Testis (tissue), 2 donors: ENCODE results near the gene MAB21L3.

Source experiments
- CTCF ChIP-seq, 3 experiments: fragments of 450-650 bp in 2 of 3; fragments of 200-600 bp in 1 of 3; sonication (generic) in 1 of 3; IDR thresholded peaks; one replicate each; pipeline ENCODE4 v1.5.1; 2016 to 2019; ENCODE audit warnings: antibody characterized with exemption in 3 of 3, mild to moderate bottlenecking in 2 of 3, moderate library complexity in 1 of 3
- POLR2A ChIP-seq: fragments of 450-650 bp; IDR thresholded peaks from one replicate; pipeline ENCODE4 v1.6.1; 2017; ENCODE audit warnings: antibody characterized with exemption, mild to moderate bottlenecking, moderate library complexity

GRCh38 chr1:116139592-116140134, 28.5 kb downstream of the MAB21L3 start:
- TF ChIP-seq CTCF (IDR thresholded peaks at IDR 0.05) (no peak), POLR2A (no peak)
